Measurements from ENCODE around the gene OXLD1.

Gene OXLD1

GRCh38 chr17:81666342-81667191 lies at the start of gene OXLD1, which contains the start of gene CCDC137:
Gene OXLD1 (minus strand): TSS chr17:81666605. CDS start chr17:81666577, 28 bp downstream.
Gene CCDC137 (plus strand): TSS chr17:81666737. CDS start chr17:81666767, 30 bp downstream.
- peak; percentile 89 for DNase-seq (ENCODE audit: low read depth)

- DNase-seq (ENCODE audit: low read depth), result no peak
Observed at GRCh38 chr17:81715107-81715871, 48.9 kb upstream of the OXLD1 start.

GRCh38 chr17:81714412-81715106 lies 48.2 kb upstream of the OXLD1 start:
- DNase-seq (ENCODE audit: low read depth), result no peak

GRCh38 chr17:81713556-81714411 lies 47.4 kb upstream of the OXLD1 start:
- no peak for DNase-seq (ENCODE audit: low read depth)

- no peak for DNase-seq (ENCODE audit: low read depth)
Observed at GRCh38 chr17:81713004-81713555, 46.7 kb upstream of the OXLD1 start.

- DNase-seq (ENCODE audit: low read depth), result no peak
Observed at GRCh38 chr17:81712468-81713003, 46.1 kb upstream of the OXLD1 start.

GRCh38 chr17:81711814-81712467 lies 45.5 kb upstream of the OXLD1 start, which contains the start of gene SLC25A10:
Gene SLC25A10 (plus strand): TSS chr17:81712284. CDS start chr17:81712427, 143 bp downstream.
- peak; percentile 74 for DNase-seq (ENCODE audit: low read depth)

GRCh38 chr17:81710514-81711308 lies 44.3 kb upstream of the OXLD1 start:
- no peak for DNase-seq (ENCODE audit: low read depth)

- DNase-seq (ENCODE audit: low read depth), result no peak
Observed at GRCh38 chr17:81708739-81709185, 42.4 kb upstream of the OXLD1 start.

GRCh38 chr17:81707725-81708646 lies 41.6 kb upstream of the OXLD1 start:
- no peak for DNase-seq (ENCODE audit: low read depth)

- no peak for DNase-seq (ENCODE audit: low read depth)
Observed at GRCh38 chr17:81706757-81707624, 40.6 kb upstream of the OXLD1 start.

GRCh38 chr17:81706232-81706611 lies 39.8 kb upstream of the OXLD1 start:
- DNase-seq (ENCODE audit: low read depth), result no peak

- no peak for DNase-seq (ENCODE audit: low read depth)
Observed at GRCh38 chr17:81705518-81706231, 39.3 kb upstream of the OXLD1 start.

- DNase-seq (ENCODE audit: low read depth), result no peak
Observed at GRCh38 chr17:81703747-81704654, 37.6 kb upstream of the OXLD1 start.

All from stimulated activated CD8-positive, alpha-beta memory T cell treated with anti-CD3 and anti-CD28 coated beads, Interleukin-12 subunit alpha, Interleukin-12 subunit beta, amount 100 ng/mL, for 4 hours (primary cell).